Keratinocyte (primary cell): ENCODE results near the gene NUAK2.

Experiments
- CTCF ChIP-seq, 3 experiments: IDR thresholded peaks in 1 of 3; conservative IDR thresholded peaks in 1 of 3; optimal IDR thresholded peaks in 1 of 3; 2 replicates in 2 of 3; 3 replicates in 1 of 3; pipeline versions ENCODE3 to v1.5.1; 2011; ENCODE audit warnings: low read length in 3 of 3, mild to moderate bottlenecking in 3 of 3, moderate library complexity in 2 of 3, control low read depth in 1 of 3, inconsistent platforms in 1 of 3; ENCODE audit not compliant: insufficient read depth in 2 of 3; ENCODE audit errors: extremely low read depth in 1 of 3
- EZH2 ChIP-seq: IDR thresholded peaks from one replicate; pipeline ENCODE4 v1.6.1; 2012; ENCODE audit warnings: inconsistent platforms, mild to moderate bottlenecking, low read length, moderate library complexity

- TF ChIP-seq EZH2 (no peak), CTCF (optimal IDR thresholded peaks at IDR 0.05 in 1 of 3, IDR thresholded peaks at IDR 0.05 in 1 of 3, conservative IDR thresholded peaks at IDR 0.05 in 1 of 3; ENCODE audit: extremely low read depth in 1 of 3, insufficient read depth in 2 of 3, low read length in 3 of 3) (no peak)
Measured at GRCh38 chr1:205301205-205301821, 20.2 kb downstream of the NUAK2 start.
